Measurements from ENCODE around the gene CACNA1B. TPM values are rescaled to one million over a fixed set of nuclear protein-coding genes. Genes with fewer than 3 reads are reported as not detected.

CACNA1B gene
- total RNA-seq, 1 experiment from 2014 or later: 7.8 TPM

GRCh38 chr9:138077898-138078540, 200.4 kb downstream of the CACNA1B start:
- Histone ChIP-seq H3K27ac (ENCODE audit: insufficient read length, low read depth, low read length) (no peak overlapping the region), H2BK20ac (ENCODE audit: low read depth, low read length, poor library complexity, severe bottlenecking) (no peak overlapping the region), H3K4me2 (ENCODE audit: insufficient read depth, insufficient read length, low read length) (no peak overlapping the region), H3K4me1 (ENCODE audit: insufficient read depth, low read length) (no peaks in the 10 kb centered on the region), H4K8ac (replicated peaks; ENCODE audit: insufficient read length, low read depth, low read length) (no peak overlapping the region), H3K23ac (ENCODE audit: insufficient read length, low read depth, low read length) (no peak overlapping the region), H4K20me1 (ENCODE audit: control insufficient read depth, insufficient read depth, insufficient read length) (no peaks in the 10 kb centered on the region), H3K4ac (ENCODE audit: low read depth, low read length) (no peak overlapping the region), H2BK15ac (ENCODE audit: low read depth, low read length) (no peak overlapping the region), H3K23me2 (ENCODE audit: insufficient read length, low read depth, low read length, poor library complexity, severe bottlenecking) (no peaks in the 10 kb centered on the region), H2BK5ac (ENCODE audit: insufficient read length, low read length) (no peak overlapping the region), H2AK5ac (ENCODE audit: insufficient read length, low read length) (no peak overlapping the region), H3K79me2 (ENCODE audit: insufficient read depth, low read length) (no peaks in the 10 kb centered on the region), H3K9ac (ENCODE audit: extremely low read depth, insufficient read length, low read length) (no peak overlapping the region), H3K56ac (ENCODE audit: insufficient read length, low read depth, low read length) (no peak overlapping the region), H2AFZ (ENCODE audit: low read length) (no peak overlapping the region), H3K14ac (ENCODE audit: insufficient read depth, low read length) (no peak overlapping the region), H3K18ac (ENCODE audit: insufficient read length, low read depth, low read length) (no peak overlapping the region), H2BK120ac (ENCODE audit: low read depth, low read length, poor library complexity, severe bottlenecking) (no peak overlapping the region), H3K9me3 (ENCODE audit: control insufficient read depth, low read depth, low read length) (peaks cover 5% of the 10 kb centered on the region), H3K27me3 (ENCODE audit: insufficient read depth, low read length) (no peaks in the 10 kb centered on the region), H4K5ac (ENCODE audit: insufficient read length, low read depth, low read length) (no peak overlapping the region), H3T11ph (ENCODE audit: low read length) (no peak overlapping the region), H2BK12ac (ENCODE audit: insufficient read length, low read depth, low read length) (no peak overlapping the region), H3K79me1 (ENCODE audit: insufficient read depth, low read depth, low read length, poor library complexity, severe bottlenecking) (no peaks in the 10 kb centered on the region), H4K91ac (ENCODE audit: insufficient read length, low read depth, low read length) (no peak overlapping the region)
- no peak overlapping the region; a peak in 1 of 7 replicates for H3K27ac Mint-ChIP-seq
- peaks cover 9 to 10% of the 10 kb centered on the region in 2 experiments for H3K4me1 Mint-ChIP-seq
- WGBS (ENCODE audit: extremely low coverage, insufficient read length, low lambda C conversion rate): no CpG with 5 or more reads among the region's 13 CpGs
- H3K9me3 Mint-ChIP-seq: peaks cover 3 to 32% of the 10 kb centered on the region in 2 experiments; a peak in 4 of 5 replicates
- DNase-seq: no peak
- TF ChIP-seq CTCF (conservative IDR thresholded peaks at IDR 0.05): no peak
- H3K27me3 Mint-ChIP-seq (ENCODE audit: low read depth): peaks cover 3% of the 10 kb centered on the region; the same call in 1 of the 2 replicates
- no peak overlapping the region for H3K4me3 Mint-ChIP-seq
- peaks cover 36 to 54% (median 40%) of the 10 kb centered on the region in 3 experiments for H3K36me3 Mint-ChIP-seq (ENCODE audit: insufficient read depth in 1 of 3, low read depth in 3 of 3)
